ENCODE results near the gene OAT.

OAT gene

DNA sequence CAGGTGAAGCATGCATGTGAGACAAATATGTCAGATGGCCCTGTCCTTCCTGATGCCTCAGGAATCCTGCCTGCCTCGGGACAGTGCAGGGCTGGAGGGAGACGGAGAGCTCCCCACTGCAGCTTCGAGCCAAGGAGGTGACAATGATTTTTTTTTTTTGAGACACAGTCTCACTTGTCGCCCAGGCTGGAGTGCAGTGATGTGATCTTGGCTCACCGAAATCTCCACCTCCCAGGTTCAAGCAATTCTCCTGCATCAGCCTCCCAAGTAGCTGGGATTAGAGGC is 68.8 kb downstream of the OAT start:
- DNase-seq, result no peak

GRCh38 chr10:124349231-124349995 is 69.3 kb downstream of the OAT start:
- DNase-seq, result no peak

DNA sequence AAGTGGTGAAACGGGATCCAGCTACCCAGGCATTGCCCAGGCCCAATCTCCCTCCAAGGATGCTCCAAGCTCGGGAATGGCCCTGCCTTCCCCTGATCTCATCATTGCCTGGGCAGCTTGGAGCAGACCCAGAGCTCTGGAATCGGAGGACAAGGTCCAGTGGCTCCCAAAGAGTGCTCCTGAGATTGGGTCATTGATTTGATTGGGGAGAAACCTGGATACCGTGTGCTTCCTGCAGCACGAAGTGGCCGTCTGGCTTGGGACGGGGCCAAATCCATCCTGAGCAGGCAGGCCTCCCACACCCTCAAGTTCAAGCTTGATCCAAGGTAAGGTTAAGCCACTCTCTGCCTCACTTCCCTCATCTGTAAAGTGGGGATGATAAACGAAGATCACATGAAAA is 69.9 kb downstream of the OAT start:
- no peak for DNase-seq

GRCh38 chr10:124347956-124348355 is 70.8 kb downstream of the OAT start:
- DNase-seq, result no peak

Measured in OCI-M1 (cell line).